Liver (tissue), 3 donors: ENCODE data around the gene FBLN1.

Source experiments
- GABPA ChIP-seq, 2 donors: IDR thresholded peaks in 1 of 2; conservative IDR thresholded peaks in 1 of 2; 2 replicates each; pipeline ENCODE4 v1.6.1; 2016; ENCODE audit warnings: antibody characterized with exemption in 2 of 2, mild to moderate bottlenecking in 1 of 2, moderate library complexity in 1 of 2
- TF ChIP-seq, protein P1 (sequence below): fragments of 150-350 bp; IDR thresholded peaks from 2 replicates; pipeline ENCODE4 v1.5.1; 2017; ENCODE audit warnings: improper control_type of control experiment, low read depth, low read length; ENCODE audit not compliant: missing input control
- donor health status: healthy.
- donor health status: healthy.

DNA sequence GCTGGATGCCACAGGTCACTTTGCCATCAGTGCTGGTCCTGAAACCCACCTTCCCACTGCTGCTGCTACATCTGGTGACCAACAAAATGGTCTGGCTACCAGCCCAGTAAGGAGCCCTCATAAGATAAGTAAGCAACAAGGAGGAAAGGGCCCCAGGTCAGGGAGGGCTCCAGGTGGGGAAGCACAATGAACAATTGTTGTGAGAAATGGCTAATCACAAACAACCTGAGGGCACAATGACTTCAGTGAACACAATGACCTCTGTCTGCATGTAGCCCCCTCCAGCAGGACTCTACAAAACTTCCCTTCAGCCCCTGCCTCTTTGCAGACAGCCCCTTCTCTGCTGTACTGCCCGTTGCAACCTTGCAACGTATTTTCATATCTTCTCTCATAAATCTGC is 19.4 kb upstream of the FBLN1 start:
- TF ChIP-seq GABPA (IDR thresholded peaks at IDR 0.05 in 1 of 2, conservative IDR thresholded peaks at IDR 0.05 in 1 of 2) = no peak
- TF ChIP-seq, protein P1, sequence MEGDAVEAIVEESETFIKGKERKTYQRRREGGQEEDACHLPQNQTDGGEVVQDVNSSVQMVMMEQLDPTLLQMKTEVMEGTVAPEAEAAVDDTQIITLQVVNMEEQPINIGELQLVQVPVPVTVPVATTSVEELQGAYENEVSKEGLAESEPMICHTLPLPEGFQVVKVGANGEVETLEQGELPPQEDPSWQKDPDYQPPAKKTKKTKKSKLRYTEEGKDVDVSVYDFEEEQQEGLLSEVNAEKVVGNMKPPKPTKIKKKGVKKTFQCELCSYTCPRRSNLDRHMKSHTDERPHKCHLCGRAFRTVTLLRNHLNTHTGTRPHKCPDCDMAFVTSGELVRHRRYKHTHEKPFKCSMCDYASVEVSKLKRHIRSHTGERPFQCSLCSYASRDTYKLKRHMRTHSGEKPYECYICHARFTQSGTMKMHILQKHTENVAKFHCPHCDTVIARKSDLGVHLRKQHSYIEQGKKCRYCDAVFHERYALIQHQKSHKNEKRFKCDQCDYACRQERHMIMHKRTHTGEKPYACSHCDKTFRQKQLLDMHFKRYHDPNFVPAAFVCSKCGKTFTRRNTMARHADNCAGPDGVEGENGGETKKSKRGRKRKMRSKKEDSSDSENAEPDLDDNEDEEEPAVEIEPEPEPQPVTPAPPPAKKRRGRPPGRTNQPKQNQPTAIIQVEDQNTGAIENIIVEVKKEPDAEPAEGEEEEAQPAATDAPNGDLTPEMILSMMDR = no peak
